ENCODE results near the gene SLC45A1.
A peak's percentile ranks its signal among the peaks of the same experiment; 100 is the strongest.

SLC45A1 gene

GRCh38 chr1:8312235-8313218 lies 5.4 kb upstream of the SLC45A1 start:
- no peak for DNase-seq

- no peak for DNase-seq
These were observed 4.7 kb upstream of the SLC45A1 start for GRCh38 chr1:8313231-8313630.

- peak; percentile 24 for DNase-seq
These were observed 3.3 kb upstream of the SLC45A1 start for GRCh38 chr1:8314346-8315280.

GRCh38 chr1:8315573-8316475 lies 2.1 kb upstream of the SLC45A1 start:
- DNase-seq = no peak

- DNase-seq = no peak
These were observed 522 bp downstream of the SLC45A1 start for GRCh38 chr1:8318436-8318835.

- DNase-seq = no peak
These were observed 3.7 kb downstream of the SLC45A1 start for GRCh38 chr1:8321612-8322011.

GRCh38 chr1:8323706-8324105 lies 5.8 kb downstream of the SLC45A1 start:
- DNase-seq = no peak

GRCh38 chr1:8324176-8324810 lies 6.4 kb downstream of the SLC45A1 start:
- DNase-seq = no peak

GRCh38 chr1:8325771-8326170 lies 7.9 kb downstream of the SLC45A1 start:
- DNase-seq = no peak

- no peak for DNase-seq
These were observed 8.4 kb downstream of the SLC45A1 start for GRCh38 chr1:8326265-8326664.

- no peak for DNase-seq
These were observed 10.4 kb downstream of the SLC45A1 start for GRCh38 chr1:8328271-8328670.

GRCh38 chr1:8329439-8329838 lies 11.5 kb downstream of the SLC45A1 start:
- DNase-seq = no peak

- no peak for DNase-seq
These were observed 11.9 kb downstream of the SLC45A1 start for GRCh38 chr1:8329858-8330257.

- no peak for DNase-seq
These were observed 12.6 kb downstream of the SLC45A1 start for GRCh38 chr1:8330271-8331125.

GRCh38 chr1:8332806-8333205 lies 14.9 kb downstream of the SLC45A1 start:
- DNase-seq = no peak

GRCh38 chr1:8333246-8333987 lies 15.5 kb downstream of the SLC45A1 start:
- DNase-seq = no peak

- DNase-seq = no peak
These were observed 16.4 kb downstream of the SLC45A1 start for GRCh38 chr1:8334106-8334851.

GRCh38 chr1:8335246-8335645 lies 17.3 kb downstream of the SLC45A1 start:
- DNase-seq = no peak

GRCh38 chr1:8337776-8338525 lies 20.0 kb downstream of the SLC45A1 start:
- no peak for DNase-seq

Measured in stimulated activated naive CD4-positive, alpha-beta T cell treated with Interleukin-2 at 50 U/mL for 16 hours (primary cell).